NCI-H345 (cell line): ENCODE results near the gene BMERB1.
"Not testable (repeated sequence)": the region's sequence is repeated elsewhere in the genome, so short reads cannot be mapped to it uniquely, and the experiment has no call there.

Experiments
- DNase-seq: peaks from one replicate; lab custom pipeline; 2025; lab: John Stamatoyannopoulos, UW

BMERB1 gene

DNA sequence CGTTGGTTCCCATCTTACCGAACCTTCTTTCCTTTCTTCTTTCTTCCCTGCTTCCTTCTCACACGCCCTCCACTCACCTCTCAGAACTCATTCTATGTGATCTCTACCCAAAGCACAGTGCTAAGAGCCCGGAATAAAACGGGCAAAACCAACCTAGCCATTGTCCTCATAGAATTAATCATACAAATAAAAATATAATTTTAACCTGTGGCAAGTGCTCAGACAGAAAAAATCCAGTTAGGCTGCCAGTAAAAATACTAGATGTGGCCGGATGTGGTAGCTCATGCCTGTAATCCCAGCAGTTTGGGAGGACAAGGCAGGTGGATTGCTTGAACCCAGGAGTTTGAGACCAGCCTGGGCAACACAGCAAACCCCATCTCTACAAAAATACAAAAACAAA is 27.0 kb downstream of the BMERB1 start:
- DNase-seq: no peak

DNA sequence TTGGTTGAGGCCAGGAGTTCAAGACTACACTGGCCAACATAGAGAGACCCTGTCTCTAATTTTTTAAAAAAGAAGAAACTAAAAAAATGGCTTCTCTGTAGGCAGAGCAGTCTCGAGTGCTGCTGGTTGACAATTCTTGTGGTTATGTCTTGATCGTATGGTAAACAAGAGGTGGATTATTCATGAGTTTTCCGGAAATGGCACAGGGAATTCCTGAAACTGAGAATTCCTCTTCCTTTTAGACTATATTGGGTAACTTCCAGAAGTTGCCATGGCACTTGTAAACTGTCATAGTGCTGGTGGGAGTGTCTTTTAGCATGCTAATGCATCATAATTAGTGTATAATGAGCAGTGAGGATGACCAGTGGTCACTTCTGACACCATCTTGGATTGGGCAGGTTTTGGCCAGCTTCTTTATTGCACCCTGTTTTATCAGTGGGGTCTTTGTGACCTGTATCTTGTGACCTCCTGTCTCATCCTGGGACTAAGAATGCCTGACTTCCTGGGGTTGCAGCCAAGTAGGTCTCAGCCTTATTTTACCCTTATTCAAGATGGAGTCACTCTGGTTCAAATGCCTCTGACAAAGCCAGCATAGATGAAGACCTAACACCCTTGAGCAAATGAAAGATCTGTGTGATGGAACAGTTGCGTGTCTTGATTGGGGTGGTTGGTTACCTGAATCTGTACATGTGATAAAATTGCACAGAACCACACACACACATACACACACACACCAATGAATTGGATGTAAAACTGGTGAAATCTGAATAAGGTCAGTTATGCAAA is 30.2 kb downstream of the BMERB1 start:
- no peak for DNase-seq

DNA sequence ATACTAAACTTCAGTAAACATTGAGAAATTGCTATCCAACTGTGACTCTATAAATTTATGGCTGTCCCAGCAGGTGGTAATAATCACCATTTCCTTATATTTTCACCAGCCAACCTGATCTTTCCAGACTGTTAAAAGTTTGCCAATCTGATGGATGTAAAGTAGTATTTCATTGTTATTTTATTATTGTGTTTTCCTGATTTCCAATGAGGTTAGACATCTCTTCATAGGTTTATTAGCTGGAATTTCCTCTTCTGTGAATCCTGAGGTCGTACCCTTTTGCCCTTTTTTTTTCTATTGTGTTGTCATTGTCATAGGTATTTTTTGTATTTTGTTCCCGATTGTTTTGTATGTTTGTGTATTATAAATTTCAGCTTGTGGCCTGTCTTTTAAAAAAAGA is 31.7 kb downstream of the BMERB1 start:
- no peak for DNase-seq

DNA sequence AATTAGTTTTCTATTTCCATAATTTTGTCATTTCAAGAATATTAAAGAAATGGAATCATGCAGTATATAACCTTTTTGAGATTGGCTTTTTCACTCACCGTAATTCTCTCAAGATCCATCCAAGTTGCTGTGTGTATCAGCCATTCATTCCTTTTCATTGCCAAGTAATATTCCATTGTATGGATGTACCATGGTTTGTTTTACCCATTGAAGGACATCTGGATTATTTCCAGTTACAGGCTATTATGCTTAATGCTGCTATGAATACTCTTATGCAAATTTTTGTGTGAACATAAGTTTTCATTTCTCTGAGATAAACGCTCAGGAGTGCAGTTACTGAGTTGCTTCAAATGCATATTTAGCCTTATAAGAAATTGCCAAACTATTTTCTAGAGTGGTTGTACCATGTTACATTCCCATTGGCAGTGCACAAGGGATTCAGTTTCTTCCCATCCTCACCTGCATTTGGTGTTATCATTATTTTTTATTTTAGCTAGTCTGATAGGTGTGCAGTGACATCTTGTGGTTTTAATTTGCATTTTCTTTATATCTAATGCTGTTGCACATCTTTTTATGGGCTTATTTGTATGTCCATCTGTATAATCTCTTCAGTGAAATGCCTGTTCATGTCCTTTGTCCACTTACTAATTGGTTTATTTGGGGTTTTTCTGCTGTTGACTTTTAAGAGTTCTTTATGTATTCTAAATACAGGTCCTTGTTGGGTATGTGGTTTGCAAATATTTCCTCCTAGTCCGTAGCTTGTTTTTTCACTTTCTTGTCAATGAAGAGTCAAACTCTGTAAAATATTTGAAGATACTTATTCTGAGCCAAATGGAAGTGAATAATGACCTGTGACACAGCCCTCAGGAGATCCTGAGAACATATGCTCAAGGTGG is 32.7 kb downstream of the BMERB1 start:
- no peak for DNase-seq

DNA sequence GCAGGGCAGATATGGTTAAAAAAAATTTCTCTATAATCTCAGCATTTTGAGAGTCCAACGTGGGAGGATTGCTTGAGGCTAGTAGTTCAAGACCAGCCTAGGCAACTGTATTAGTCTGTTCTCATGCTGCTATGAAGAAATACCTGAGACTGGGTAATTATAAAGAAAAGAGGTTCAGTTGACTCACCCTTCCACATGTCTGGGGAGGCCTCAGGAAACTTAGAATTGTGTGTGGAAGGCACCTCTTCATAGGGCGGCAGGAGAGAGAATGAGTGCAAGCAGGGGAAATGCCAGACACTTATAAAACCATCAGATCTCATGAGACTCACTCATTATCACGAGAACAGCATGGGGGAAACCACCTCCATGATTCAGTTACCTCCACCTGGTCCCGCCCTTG is 42.6 kb downstream of the BMERB1 start:
- DNase-seq: not testable (repeated sequence)

DNA sequence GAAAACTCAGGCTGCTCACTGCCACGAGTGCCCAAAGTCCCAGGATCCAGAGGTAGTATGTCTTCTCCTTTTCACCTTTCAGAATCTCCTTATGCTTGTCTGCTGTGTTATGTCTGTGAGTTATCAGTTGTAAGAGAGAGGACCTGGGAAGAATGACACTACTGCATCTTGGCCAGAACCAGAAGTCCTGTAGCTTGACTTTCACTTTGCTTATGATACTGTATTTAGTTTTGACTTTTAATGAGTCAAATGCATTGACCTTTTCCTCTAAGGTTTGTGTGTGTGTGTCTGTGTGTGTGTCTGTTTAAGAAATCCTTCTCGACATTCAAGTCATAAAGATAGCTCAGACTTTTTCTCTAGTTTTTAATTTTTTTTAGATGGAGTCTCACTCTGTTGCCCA is 43.4 kb downstream of the BMERB1 start:
- no peak for DNase-seq

DNA sequence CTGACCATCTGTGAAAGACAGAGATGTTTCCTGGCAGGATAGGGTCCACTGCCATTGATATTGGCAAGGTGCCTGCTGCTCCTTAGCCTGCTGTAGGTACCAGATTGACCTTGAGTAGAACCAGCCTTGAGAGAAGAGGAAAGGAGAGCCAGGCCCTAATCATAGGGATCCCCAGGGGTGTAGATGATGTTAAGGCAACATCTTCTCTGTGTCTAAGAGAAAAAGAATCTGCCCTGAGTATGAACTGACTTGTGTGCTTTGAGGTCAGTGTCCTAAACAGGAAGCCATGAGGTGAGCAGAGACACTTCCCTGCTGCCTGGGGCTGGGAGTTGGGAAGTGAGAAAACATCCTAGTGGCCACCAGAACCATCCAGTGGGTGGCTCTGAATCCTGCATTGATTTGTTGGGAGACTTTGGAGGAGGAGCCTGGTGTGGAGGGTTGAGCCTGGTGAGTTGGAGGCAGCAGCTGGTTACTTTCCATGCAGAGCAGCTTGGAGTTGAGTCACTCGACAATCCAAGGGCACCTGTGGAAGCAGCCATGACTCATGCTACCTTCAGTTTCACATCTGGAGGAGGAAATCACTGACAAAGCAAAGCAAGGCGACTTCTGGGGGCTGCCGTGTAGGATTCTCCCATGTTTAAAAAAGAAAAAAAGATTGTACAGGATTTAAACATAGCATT is 47.8 kb downstream of the BMERB1 start:
- DNase-seq: no peak

DNA sequence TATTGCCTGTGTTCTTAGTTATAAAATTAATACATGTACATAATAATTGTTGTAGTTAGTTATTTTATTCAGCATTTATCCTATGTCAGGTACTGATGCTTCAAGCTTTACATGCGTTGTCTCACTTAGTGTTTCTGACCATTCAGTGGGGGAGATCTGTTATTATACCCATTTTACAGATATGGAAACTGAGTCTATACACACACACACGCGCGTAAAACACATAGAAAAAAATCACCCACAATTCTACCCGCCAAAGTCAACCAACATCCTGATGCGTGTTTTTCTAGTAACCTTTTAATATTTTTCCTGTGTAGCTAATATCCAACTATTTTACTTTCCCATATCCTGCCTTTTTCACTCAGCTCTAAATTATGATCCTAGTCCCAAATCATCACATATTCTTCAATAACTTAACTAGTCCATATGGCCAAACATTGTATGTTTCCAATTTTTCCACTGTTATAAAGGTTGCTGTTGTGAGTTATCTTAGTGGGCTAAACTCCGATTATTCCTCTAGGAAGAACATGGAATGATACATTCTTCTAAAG is 48.4 kb downstream of the BMERB1 start:
- no peak for DNase-seq

DNA sequence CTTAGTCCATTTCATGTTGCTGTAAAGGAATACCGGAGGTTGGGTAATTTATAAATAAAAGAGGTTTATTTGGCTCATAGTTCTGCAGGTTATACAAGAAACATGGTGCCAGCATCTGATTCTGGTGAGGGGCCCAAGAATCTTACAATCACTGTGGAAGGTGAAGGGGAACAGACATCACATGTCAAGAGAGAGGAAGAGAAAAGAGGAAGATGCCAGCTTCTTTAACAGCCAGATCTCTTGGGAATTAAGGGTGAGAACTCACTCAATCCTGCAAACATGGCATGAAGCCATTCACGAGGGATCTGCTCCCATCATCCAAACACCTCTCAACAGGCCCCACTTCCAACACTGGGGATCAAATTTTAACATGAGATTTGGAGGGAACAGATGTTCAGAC is 49.5 kb downstream of the BMERB1 start:
- no peak for DNase-seq

DNA sequence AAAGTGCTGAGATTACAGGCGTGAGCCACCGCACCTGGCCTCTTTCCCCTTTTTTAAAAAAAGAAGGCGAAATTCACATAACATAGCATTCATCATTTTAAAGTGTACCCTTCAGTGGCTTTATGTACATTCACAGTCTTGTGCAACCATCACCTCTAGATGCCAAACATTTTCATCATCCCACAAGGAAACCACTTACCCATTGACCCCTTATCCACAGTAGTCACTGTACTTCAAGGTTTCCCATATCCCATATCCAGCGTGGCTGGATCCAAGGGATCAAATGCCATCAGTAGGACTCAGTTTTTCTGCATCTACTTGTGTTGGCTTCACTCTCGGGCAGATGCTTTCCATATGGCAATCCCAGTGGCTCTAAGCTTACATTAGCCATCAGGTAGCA is 50.3 kb downstream of the BMERB1 start:
- DNase-seq: no peak

GRCh38 chr16:15485175-15485574 is 50.8 kb downstream of the BMERB1 start:
- no peak for DNase-seq

- DNase-seq: no peak
These were observed 52.3 kb downstream of the BMERB1 start for GRCh38 chr16:15486661-15487060.

- DNase-seq: no peak
These were observed 53.2 kb downstream of the BMERB1 start for GRCh38 chr16:15487336-15488284.

GRCh38 chr16:15489016-15489415 is 54.6 kb downstream of the BMERB1 start:
- no peak for DNase-seq

DNA sequence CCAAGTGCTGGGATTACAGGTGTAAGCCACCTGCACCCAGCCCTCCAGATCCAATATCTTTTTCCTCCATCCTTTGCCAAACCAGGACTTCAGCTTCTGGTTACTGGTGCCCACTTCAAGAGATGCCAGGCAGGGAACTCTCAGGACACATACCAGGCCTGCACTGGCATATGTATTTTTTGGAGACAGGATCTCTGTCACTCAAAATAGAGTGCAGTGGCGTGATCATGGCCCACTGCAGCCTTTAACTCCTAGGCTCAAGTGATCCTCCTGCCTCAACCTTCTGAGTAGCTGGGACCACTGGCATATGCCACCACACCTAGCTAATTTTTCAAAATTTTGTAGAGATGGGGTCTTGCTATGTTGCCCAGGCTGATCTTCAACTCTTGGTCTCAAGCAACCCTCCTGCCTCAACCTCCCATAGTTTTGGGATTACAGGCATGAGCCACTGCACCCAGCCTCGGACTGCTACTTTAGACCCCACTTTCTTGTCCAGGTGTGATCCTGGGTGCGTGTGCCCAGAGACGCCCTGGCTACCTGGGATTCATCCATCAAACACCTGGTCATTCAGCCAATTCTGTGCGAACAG is 55.8 kb downstream of the BMERB1 start:
- DNase-seq: no peak

GRCh38 chr16:15491411-15491810 is 57.0 kb downstream of the BMERB1 start:
- DNase-seq: no peak

- DNase-seq: no peak
These were observed 57.8 kb downstream of the BMERB1 start for GRCh38 chr16:15492091-15492740.

DNA sequence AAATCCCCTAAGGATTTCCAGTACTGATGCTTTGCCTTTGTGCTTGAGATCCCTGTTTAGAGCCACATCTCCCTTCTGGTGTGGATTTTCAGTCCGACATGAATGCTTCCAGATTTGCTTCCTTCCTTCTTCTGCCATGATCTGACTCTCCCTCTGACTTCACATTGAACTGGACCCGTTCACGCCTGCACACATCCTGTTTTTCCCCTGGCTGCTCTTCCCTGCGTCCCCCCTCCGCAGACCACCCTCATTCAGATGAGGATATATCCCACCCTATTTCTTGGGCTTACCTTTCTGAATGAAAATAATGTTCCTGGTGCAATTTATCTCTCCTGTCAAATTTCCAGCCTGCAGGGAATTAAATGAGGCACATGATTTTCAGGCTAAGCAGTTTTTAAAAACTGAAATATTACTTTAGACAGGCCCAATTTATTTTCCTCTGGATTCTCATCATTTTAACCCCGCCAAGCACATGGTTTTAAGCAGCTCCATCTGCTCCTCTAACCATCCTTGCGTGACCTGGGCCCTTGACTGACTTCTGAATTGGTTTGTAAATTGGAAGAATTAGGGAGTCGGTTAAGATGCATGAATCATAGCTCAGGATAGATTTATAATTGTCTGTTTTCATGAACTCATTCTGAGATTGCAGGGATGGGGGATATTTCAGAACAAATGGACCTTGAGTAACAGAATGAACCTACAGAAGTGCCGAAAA is 59.2 kb downstream of the BMERB1 start:
- no peak for DNase-seq

- no peak for DNase-seq
These were observed 59.8 kb downstream of the BMERB1 start for GRCh38 chr16:15494236-15494635.

DNA sequence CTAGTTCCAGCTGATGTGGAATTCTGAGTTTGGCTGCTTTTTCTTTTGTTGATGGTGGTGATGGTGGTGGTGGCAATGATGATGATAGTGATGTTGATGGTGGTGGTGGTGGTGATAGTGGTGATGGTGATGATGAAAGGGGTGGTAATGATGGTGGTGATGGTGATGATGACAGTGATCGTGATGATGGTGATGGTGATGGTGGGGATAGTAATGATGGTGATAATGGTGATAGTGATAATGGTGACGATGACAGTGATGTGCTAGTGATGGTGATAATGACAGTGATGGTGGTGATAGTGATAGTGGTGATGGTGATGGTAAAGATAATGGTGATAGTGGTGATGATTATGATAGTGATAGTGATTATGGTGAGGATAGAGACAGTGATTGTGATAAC is 61.5 kb downstream of the BMERB1 start:
- DNase-seq: no peak
